SK-N-SH (cell line): ENCODE results near the gene TMEM107. TPM values are rescaled to one million over a fixed set of nuclear protein-coding genes. Genes with fewer than 3 reads are reported as not detected.

Source experiments
- CTCF ChIA-PET: fragments of 300-600, 350-600 bp; formaldehyde crosslinking; extraction: SDS; loops from one replicate; lab custom pipeline; 2021; lab: Yijun Ruan, JAX
- POLR2A ChIA-PET: fragments of 350-600 bp; sonication (Branson Sonifier 250); formaldehyde crosslinking; extraction: SDS; loops from one replicate; lab custom pipeline; 2020; ENCODE audit warnings: antibody characterized with exemption, inconsistent platforms; lab: Yijun Ruan, JAX
- DNase-seq: peaks from one replicate; pipeline ENCODE4 v3.0.0; 2012
- H2AFZ ChIP-seq: fragments of 200-600 bp; sonication (generic); 2 replicates; pipeline ENCODE4 v1.8.1; 2016; ENCODE audit warnings: antibody characterized with exemption, mild to moderate bottlenecking, low read depth
- H3F3A ChIP-seq: fragments of 200-600 bp; sonication (generic); replicated peaks from 2 replicates; pipeline ENCODE3; 2016; ENCODE audit warnings: antibody characterized with exemption, mild to moderate bottlenecking; ENCODE audit not compliant: insufficient read depth
- H3K27ac ChIP-seq, 2 experiments: fragments of 200-500 bp in 1 of 2; fragments of 200-600 bp in 1 of 2; sonication (Bioruptor generic) in 1 of 2; sonication (generic), shearing (Covaris generic) in 1 of 2; 2 replicates each; pipeline versions ENCODE4 v1.5.1 to v1.6.1; 2014 to 2016; ENCODE audit warnings: low read depth in 2 of 2, inconsistent platforms in 1 of 2, low read length in 1 of 2, mild to moderate bottlenecking in 1 of 2, mixed read lengths in 1 of 2
- H3K27me3 ChIP-seq: fragments of 200-600 bp; sonication (generic), shearing (Covaris generic); 2 replicates; pipeline ENCODE4 v1.6.1; 2016; ENCODE audit warnings: mixed run types; ENCODE audit not compliant: insufficient read depth
- H3K36me3 ChIP-seq, 2 experiments: fragments of 200-500 bp in 1 of 2; fragments of 200-600 bp in 1 of 2; sonication (Bioruptor generic) in 1 of 2; sonication (generic) in 1 of 2; replicated peaks in 1 of 2; 2 replicates each; pipeline versions ENCODE3 to v1.5.1; 2014 to 2016; ENCODE audit warnings: low read length in 1 of 2, mild to moderate bottlenecking in 1 of 2; ENCODE audit not compliant: insufficient read depth in 2 of 2, control insufficient read depth in 1 of 2
- H3K4me1 ChIP-seq, 2 experiments: fragments of 200-500 bp in 1 of 2; fragments of 200-600 bp in 1 of 2; sonication (Bioruptor generic) in 1 of 2; sonication (generic), shearing (Covaris generic) in 1 of 2; 2 replicates each; pipeline versions ENCODE4 v1.5.1 to v1.6.1; 2014 to 2016; ENCODE audit warnings: low read depth in 1 of 2, low read length in 1 of 2, mixed run types in 1 of 2; ENCODE audit not compliant: insufficient read depth in 2 of 2, control insufficient read depth in 1 of 2
- H3K4me2 ChIP-seq: fragments of 200-600 bp; sonication (generic), shearing (Covaris generic); 2 replicates; pipeline ENCODE4 v1.6.1; 2017; ENCODE audit warnings: mixed run types
- H3K4me3 ChIP-seq, 2 experiments: fragments of 200-500 bp in 1 of 2; fragments of 200-600 bp in 1 of 2; sonication (Bioruptor generic) in 1 of 2; sonication (generic), shearing (Covaris generic) in 1 of 2; 2 replicates each; pipeline versions ENCODE4 v1.5.1 to v1.8.1; 2014 to 2016; ENCODE audit warnings: low read depth in 2 of 2, inconsistent platforms in 1 of 2, low read length in 1 of 2, mild to moderate bottlenecking in 1 of 2, mixed read lengths in 1 of 2, moderate library complexity in 1 of 2
- H3K79me2 ChIP-seq: fragments of 200-600 bp; sonication (generic); 2 replicates; pipeline ENCODE4 v1.8.1; 2017; ENCODE audit warnings: mild to moderate bottlenecking; ENCODE audit not compliant: insufficient read depth
- H3K9ac ChIP-seq: fragments of 200-600 bp; sonication (generic); 2 replicates; pipeline ENCODE4 v1.6.1; 2017; ENCODE audit warnings: mixed run types
- H3K9me2 ChIP-seq: fragments of 200-600 bp; sonication (generic); 2 replicates; pipeline ENCODE4 v1.6.1; 2017; ENCODE audit warnings: mixed run types
- H3K9me3 ChIP-seq: fragments of 200-600 bp; sonication (generic); 2 replicates; pipeline ENCODE4 v1.6.1; 2017; ENCODE audit warnings: mixed run types, mild to moderate bottlenecking, moderate library complexity
- H4K20me1 ChIP-seq: fragments of 200-600 bp; sonication (generic); 2 replicates; pipeline ENCODE4 v1.6.1; 2017; ENCODE audit warnings: mild to moderate bottlenecking, mixed run types; ENCODE audit not compliant: insufficient read depth
- ELF1 ChIP-seq: IDR thresholded peaks from 2 replicates; pipeline ENCODE4 v1.4.0; 2012
- FOSL2 ChIP-seq: IDR thresholded peaks from 2 replicates; pipeline ENCODE4 v1.4.0; 2012; ENCODE audit warnings: low read depth, mild to moderate bottlenecking, moderate library complexity, borderline replicate concordance
- FOXJ3 ChIP-seq: sonication (generic); formaldehyde crosslinking; IDR thresholded peaks from 2 replicates; pipeline ENCODE4 v1.5.1; 2020; ENCODE audit warnings: mild to moderate bottlenecking, missing genetic modification reagents
- MEF2A ChIP-seq: IDR thresholded peaks from 2 replicates; pipeline ENCODE4 v1.4.0; 2012; ENCODE audit warnings: low read depth, borderline replicate concordance
- MXI1 ChIP-seq: IDR thresholded peaks from 2 replicates; pipeline ENCODE4 v1.6.1; 2012; ENCODE audit warnings: mild to moderate bottlenecking, low read depth, low read length, improper control_type of control experiment
- RAD21 ChIP-seq: IDR thresholded peaks from 2 replicates; pipeline ENCODE4 v1.6.1; 2012; ENCODE audit warnings: mild to moderate bottlenecking, low read length
- RCOR1 ChIP-seq: fragments of 150-350 bp; IDR thresholded peaks from 2 replicates; pipeline ENCODE4 v1.6.1; 2017; ENCODE audit warnings: antibody characterized with exemption, low read length
- RXRA ChIP-seq: IDR thresholded peaks from 2 replicates; pipeline ENCODE4 v1.4.0; 2012; ENCODE audit warnings: low read depth, mild to moderate bottlenecking, borderline replicate concordance
- TCF12 ChIP-seq: IDR thresholded peaks from 2 replicates; pipeline ENCODE4 v1.4.0; 2012
- YY1 ChIP-seq: IDR thresholded peaks from 2 replicates; pipeline ENCODE4 v1.4.0; 2012; ENCODE audit warnings: low read depth, mild to moderate bottlenecking
- WGBS: methylation state at CpG from one replicate; pipeline ENCODE4 v1.1.6; 2017; ENCODE audit warnings: low lambda C conversion rate; 5-methylcytosine and 5-hydroxymethylcytosine counted together
- polyA plus RNA-seq, 3 experiments: library from polyadenylated mRNA; depleted of rRNA; stranded (reverse); fragments of >200 nt; gene quantifications; 2 replicates each; pipeline ENCODE4 v1.2.3, GENCODE V29; 2012
- TF ChIP-seq, protein P1 (sequence below): IDR thresholded peaks from 2 replicates; pipeline ENCODE4; 2012
- TF ChIP-seq, protein P2 (sequence below): fragments of 150-350 bp; IDR thresholded peaks from 2 replicates; pipeline ENCODE4 v1.6.1; 2017; ENCODE audit warnings: antibody characterized with exemption, low read length, low read depth, borderline replicate concordance
- TF ChIP-seq, protein P3 (sequence below): fragments of 150-350 bp; IDR thresholded peaks from 2 replicates; pipeline ENCODE4 v1.6.1; 2016; ENCODE audit warnings: mild to moderate bottlenecking, low read depth, low read length

The TMEM107 gene
- polyA plus RNA-seq, 1 of the 3 experiments (the other 2 are of a cell fraction): 18.6 TPM

GRCh38 chr17:8206536-8206935 lies 30.4 kb upstream of the TMEM107 start:
- Histone ChIP-seq H4K20me1 (peaks cover 4% of the 10 kb centered on the region; the same call in 1 of the 2 replicates), H3K9ac (no peak overlapping the region), H3K4me1 (peaks cover 0 to 9% of the 10 kb centered on the region in 2 experiments; a peak in 1 of 4 replicates), H3K79me2 (peaks cover 60% of the 10 kb centered on the region), H3K9me2 (no peaks in the 10 kb centered on the region), H2AFZ (no peak overlapping the region), H3F3A (peaks cover 56% of the 10 kb centered on the region), H3K9me3 (no peaks in the 10 kb centered on the region), H3K27me3 (no peaks in the 10 kb centered on the region), H3K36me3 (peaks cover 2 to 11% of the 10 kb centered on the region in 2 experiments), H3K4me2 (no peak overlapping the region), H3K27ac (no peak overlapping the region), H3K4me3 (no peak overlapping the region)
- POLR2A ChIA-PET: interaction anchor here (0.9 to 1.0 kb wide), 2 partner anchors 16 to 34 kb away, joined by 3 to 5 read pairs; no protein-coding TSS in a partner anchor
- whole genome bisulfite sequencing: 97% methylated on average over 12 of the region's 12 CpGs
- CTCF ChIA-PET: interaction anchor here (0.6 to 1.5 kb wide), 5 partner anchors 15 to 137 kb away, joined by 3 to 4 read pairs (median 3); no protein-coding TSS in a partner anchor
- DNase-seq: no peak
- TF ChIP-seq RXRA (no peak), FOXJ3 (no peak), RAD21 (no peak), MEF2A (no peak), YY1 (no peak), FOSL2 (no peak), RCOR1 (no peak)
- TF ChIP-seq, protein P1, sequence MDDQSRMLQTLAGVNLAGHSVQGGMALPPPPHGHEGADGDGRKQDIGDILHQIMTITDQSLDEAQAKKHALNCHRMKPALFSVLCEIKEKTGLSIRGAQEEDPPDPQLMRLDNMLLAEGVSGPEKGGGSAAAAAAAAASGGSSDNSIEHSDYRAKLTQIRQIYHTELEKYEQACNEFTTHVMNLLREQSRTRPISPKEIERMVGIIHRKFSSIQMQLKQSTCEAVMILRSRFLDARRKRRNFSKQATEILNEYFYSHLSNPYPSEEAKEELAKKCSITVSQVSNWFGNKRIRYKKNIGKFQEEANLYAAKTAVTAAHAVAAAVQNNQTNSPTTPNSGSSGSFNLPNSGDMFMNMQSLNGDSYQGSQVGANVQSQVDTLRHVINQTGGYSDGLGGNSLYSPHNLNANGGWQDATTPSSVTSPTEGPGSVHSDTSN: no peak

GRCh38 chr17:8204761-8205555 lies 28.8 kb upstream of the TMEM107 start:
- TF ChIP-seq FOSL2 (no peak), MXI1 (no peak), FOXJ3 (no peak), RXRA (no peak), TCF12 (no peak), ELF1 (no peak)
- TF ChIP-seq, protein P2, sequence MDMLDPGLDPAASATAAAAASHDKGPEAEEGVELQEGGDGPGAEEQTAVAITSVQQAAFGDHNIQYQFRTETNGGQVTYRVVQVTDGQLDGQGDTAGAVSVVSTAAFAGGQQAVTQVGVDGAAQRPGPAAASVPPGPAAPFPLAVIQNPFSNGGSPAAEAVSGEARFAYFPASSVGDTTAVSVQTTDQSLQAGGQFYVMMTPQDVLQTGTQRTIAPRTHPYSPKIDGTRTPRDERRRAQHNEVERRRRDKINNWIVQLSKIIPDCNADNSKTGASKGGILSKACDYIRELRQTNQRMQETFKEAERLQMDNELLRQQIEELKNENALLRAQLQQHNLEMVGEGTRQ: no peak
- TF ChIP-seq, protein P3, sequence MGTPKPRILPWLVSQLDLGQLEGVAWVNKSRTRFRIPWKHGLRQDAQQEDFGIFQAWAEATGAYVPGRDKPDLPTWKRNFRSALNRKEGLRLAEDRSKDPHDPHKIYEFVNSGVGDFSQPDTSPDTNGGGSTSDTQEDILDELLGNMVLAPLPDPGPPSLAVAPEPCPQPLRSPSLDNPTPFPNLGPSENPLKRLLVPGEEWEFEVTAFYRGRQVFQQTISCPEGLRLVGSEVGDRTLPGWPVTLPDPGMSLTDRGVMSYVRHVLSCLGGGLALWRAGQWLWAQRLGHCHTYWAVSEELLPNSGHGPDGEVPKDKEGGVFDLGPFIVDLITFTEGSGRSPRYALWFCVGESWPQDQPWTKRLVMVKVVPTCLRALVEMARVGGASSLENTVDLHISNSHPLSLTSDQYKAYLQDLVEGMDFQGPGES: no peak
- no peak overlapping the region for H3K9ac ChIP-seq
- DNase-seq: no peak
- H3K36me3 ChIP-seq: peaks cover 2 to 11% of the 10 kb centered on the region in 2 experiments
- peaks cover 56% of the 10 kb centered on the region for H3K79me2 ChIP-seq
- H3K27ac ChIP-seq: no peak overlapping the region
- no peaks in the 10 kb centered on the region for H3K9me3 ChIP-seq
- H3K4me2 ChIP-seq: no peak overlapping the region
- H3K9me2 ChIP-seq: no peaks in the 10 kb centered on the region
- WGBS: 90% methylated on average over 18 of the region's 19 CpGs
- no peak overlapping the region for H2AFZ ChIP-seq
- POLR2A ChIA-PET: interaction anchor here (1.4 kb wide), 1 partner anchor 12 kb away, joined by 4 read pairs; no protein-coding TSS in a partner anchor
- peaks cover 4% of the 10 kb centered on the region; the same call in 1 of the 2 replicates for H4K20me1 ChIP-seq
- CTCF ChIA-PET: interaction anchor here (1.5 to 1.6 kb wide), 2 partner anchors 12 to 16 kb away, joined by 4 to 6 read pairs; no protein-coding TSS in a partner anchor
- peaks cover 54% of the 10 kb centered on the region for H3F3A ChIP-seq
- no peak overlapping the region for H3K4me3 ChIP-seq
- H3K27me3 ChIP-seq: no peaks in the 10 kb centered on the region
- H3K4me1 ChIP-seq: peaks cover 0 to 6% of the 10 kb centered on the region in 2 experiments; a peak in 1 of 4 replicates
